K562 (cell line): Measurements from ENCODE around the gene ZFYVE19. TPM values are rescaled to one million over a fixed set of nuclear protein-coding genes. Genes with fewer than 3 reads are reported as not detected.

Experiments
- ATAC-seq: fragments of 200-7000 bp; cut with Tn5 transposase; 3 replicates; pipeline ENCODE4 v1.9.1; 2020; ENCODE audit warnings: moderate library complexity
- BruUV-seq: library from RNA; stranded (reverse); fragments of 400-500 nt; replicated peaks from 2 replicates; lab custom pipeline; 2021; lab: Mats Ljungman, UMichigan
- CTCF ChIA-PET: fragments of 300-600 bp; formaldehyde crosslinking; extraction: SDS; loops from one replicate; lab custom pipeline; 2021; ENCODE audit warnings: low intra/inter-chr PET ratio; lab: Yijun Ruan, JAX
- POLR2A ChIA-PET: fragments of 300-600, 350-650 bp; sonication (Branson Sonifier 250); formaldehyde crosslinking; extraction: SDS; loops from one replicate; lab custom pipeline; 2021; ENCODE audit warnings: antibody characterized with exemption, inconsistent platforms; lab: Yijun Ruan, JAX
- DNase-seq, 4 experiments: peaks; one replicate each; pipeline versions ENCODE4 v3.0.0 to v3.0.0-alpha.2; 2011 to 2018; ENCODE audit warnings: low spot score in 3 of 4, mixed read lengths in 3 of 4; ENCODE audit errors: extremely low read depth in 1 of 4
- FAIRE-seq: peaks from 2 replicates; lab custom pipeline; 2011; peaks lifted over from hg19 to GRCh38; lab: Jason Lieb, UNC
- H2AFZ ChIP-seq: 2 replicates; pipeline ENCODE4 v1.6.0; 2011; ENCODE audit warnings: low read depth, low read length, control low read depth, inconsistent platforms
- H3K27ac ChIP-seq: fragments of 200-600 bp; 3 replicates; pipeline ENCODE4 v1.8.0; 2011; ENCODE audit warnings: low read depth, mild to moderate bottlenecking, control low read depth, inconsistent platforms, low read length, moderate library complexity, mixed read lengths; ENCODE audit errors: extremely low read depth
- H3K27me3 ChIP-seq, 2 experiments: fragments of 300-600 bp in 1 of 2; 2 replicates in 1 of 2; 3 replicates in 1 of 2; pipeline versions ENCODE4 v1.6.0 to v1.8.0; 2011; ENCODE audit warnings: inconsistent platforms in 2 of 2, low read length in 2 of 2, mild to moderate bottlenecking in 1 of 2, mixed read lengths in 1 of 2, moderate library complexity in 1 of 2; ENCODE audit not compliant: control insufficient read depth in 2 of 2, insufficient read depth in 2 of 2
- H3K36me3 ChIP-seq: fragments of 300-600 bp; 3 replicates; pipeline ENCODE4 v1.8.0; 2011; ENCODE audit warnings: mild to moderate bottlenecking, low read length, inconsistent platforms; ENCODE audit not compliant: control insufficient read depth, insufficient read depth
- H3K4me1 ChIP-seq, 2 experiments: fragments of 200-600 bp in 1 of 2; replicated peaks in 1 of 2; 2 replicates in 1 of 2; 3 replicates in 1 of 2; pipeline versions ENCODE4 v1.5.1 to v1.8.0; 2011; ENCODE audit warnings: inconsistent platforms in 2 of 2, low read length in 2 of 2, mild to moderate bottlenecking in 1 of 2, mixed read lengths in 1 of 2, moderate library complexity in 1 of 2; ENCODE audit not compliant: control insufficient read depth in 2 of 2, insufficient read depth in 2 of 2
- H3K4me2 ChIP-seq: 2 replicates; pipeline ENCODE4 v1.6.1; 2011; ENCODE audit warnings: low read length, control low read depth, inconsistent platforms, mixed read lengths; ENCODE audit not compliant: insufficient read depth
- H3K4me3 ChIP-seq: fragments of 200-600 bp; sonication (generic), shearing (Covaris generic); 2 replicates; pipeline ENCODE4 v1.5.1; 2016; ENCODE audit warnings: control low read depth, inconsistent platforms
- H3K79me2 ChIP-seq: fragments of 200-600 bp; 3 replicates; pipeline ENCODE4 v1.8.0; 2011; ENCODE audit warnings: low read length, inconsistent platforms; ENCODE audit not compliant: control insufficient read depth, insufficient read depth
- H3K9ac ChIP-seq, 2 experiments: 2 replicates each; pipeline versions ENCODE4 v1.6.0 to v1.6.1; 2011; ENCODE audit warnings: low read depth in 2 of 2, low read length in 2 of 2, control low read depth in 1 of 2, inconsistent platforms in 1 of 2, mild to moderate bottlenecking in 1 of 2, mixed read lengths in 1 of 2; ENCODE audit not compliant: insufficient read depth in 1 of 2
- H3K9me1 ChIP-seq: one replicate; pipeline ENCODE4 v1.6.0; 2011; ENCODE audit warnings: inconsistent platforms, mild to moderate bottlenecking, low read length, moderate library complexity; ENCODE audit not compliant: control insufficient read depth, insufficient read depth
- H3K9me3 ChIP-seq: replicated peaks from 2 replicates; pipeline ENCODE4 v1.5.1; 2011; ENCODE audit warnings: low read depth, low read length, inconsistent platforms; ENCODE audit not compliant: control insufficient read depth, insufficient read depth
- H4K20me1 ChIP-seq: replicated peaks from 2 replicates; pipeline ENCODE4 v1.6.1; 2011; ENCODE audit warnings: low read length, inconsistent platforms, mixed read lengths; ENCODE audit not compliant: control insufficient read depth, insufficient read depth
- CCNT2 ChIP-seq: IDR thresholded peaks from 2 replicates; pipeline ENCODE4 v1.6.1; 2011; ENCODE audit warnings: borderline replicate concordance, low read depth, mild to moderate bottlenecking, moderate library complexity, mixed read lengths, low read length; ENCODE audit not compliant: insufficient read length; ENCODE audit errors: extremely low read depth
- JUN ChIP-seq, 2 experiments: sonication (generic) in 1 of 2; formaldehyde crosslinking in 1 of 2; IDR thresholded peaks; 2 replicates each; pipeline versions ENCODE4 v1.6.1 to v1.8.0; 2012 to 2022; ENCODE audit warnings: borderline replicate concordance in 2 of 2, mild to moderate bottlenecking in 2 of 2, improper control_type of control experiment in 1 of 2, low read depth in 1 of 2, low read length in 1 of 2, missing genetic modification reagents in 1 of 2
- ZBTB2 ChIP-seq: fragments of 450-650 bp; IDR thresholded peaks from 2 replicates; pipeline ENCODE4 v1.6.1; 2016; ENCODE audit warnings: antibody characterized with exemption
- ZSCAN32 ChIP-seq: fragments of 450-650 bp; formaldehyde crosslinking; IDR thresholded peaks from 2 replicates; pipeline ENCODE4 v1.4.0; 2020; ENCODE audit warnings: mild to moderate bottlenecking, moderate library complexity
- WGBS: fragments of 100-300 bp; shearing (Covaris generic); methylation state at CpG from one replicate; pipeline ENCODE4 v1.1.6; 2016; ENCODE audit warnings: low coverage, mixed read lengths; ENCODE audit not compliant: insufficient coverage; ENCODE audit errors: missing lambda C conversion rate; 5-methylcytosine and 5-hydroxymethylcytosine counted together
- in situ Hi-C: fragments of 300-500 bp; cut with MboI; formaldehyde crosslinking; loops from 4 replicates; pipeline ENCODE4 v1.15.0; 2018; ENCODE audit warnings: inconsistent platforms, mixed read lengths
- intact Hi-C: fragments of 100-400 bp; cut with micrococcal nuclease; formaldehyde crosslinking; loops from 2 replicates; pipeline ENCODE4 v1.14.2; 2022
- polyA plus RNA-seq, 8 experiments: library from polyadenylated mRNA; depleted of rRNA in 4 of 8; stranded (reverse) in 5 of 8; unstranded in 3 of 8; fragments of >200 nt; fragmentation: Nextera tagmentation in 2 of 8; fragmentation: Illumina TruSeq in 1 of 8; extraction: Ambion mirVana in 2 of 8; extraction: Trizol in 1 of 8; gene quantifications; 2 replicates each; pipeline versions ENCODE4 v1.2.1 to v1.2.3, GENCODE V29; 2011 to 2014; ENCODE audit warnings: inconsistent platforms in 1 of 8, missing spikeins in 1 of 8
- total RNA-seq, 7 experiments: library from RNA; depleted of rRNA in 6 of 7; stranded (reverse); fragments of >200 nt in 6 of 7; fragmentation: Illumina TruSeq in 2 of 7; extraction: Trizol in 2 of 7; gene quantifications; 2 replicates each; pipeline versions ENCODE4 v1.2.1 to v1.2.3, GENCODE V29; 2011 to 2021; ENCODE audit warnings: low replicate concordance in 1 of 7

Gene ZFYVE19
- total and polyA plus RNA-seq, 9 of the 15 experiments (the other 6 are each of a cell fraction or from before 2014, with no cell fraction given) = 1.5 to 36.8 (median 19.9) TPM

GRCh38 chr15:40773902-40774301 lies 33.0 kb upstream of the ZFYVE19 start:
- H4K20me1 ChIP-seq = no peaks in the 10 kb centered on the region
- peaks cover 53% of the 10 kb centered on the region; the same call in 2 of the 3 replicates for H3K36me3 ChIP-seq
- H3K27me3 ChIP-seq = no peaks in the 10 kb centered on the region
- H3K9me3 ChIP-seq = no peaks in the 10 kb centered on the region
- intact Hi-C loops = no loop called here
- ChIA-PET POLR2A (interaction anchor here (0.6 to 2.2 kb wide), 5 partner anchors 9 to 446 kb away, joined by 3 to 9 read pairs (median 3); partner anchors contain the start of gene GCHFR), CTCF (no interaction called here)
- FAIRE-seq (no peak), DNase-seq (no peak), ATAC-seq (no peak)
- no TSS peak for BruUV-seq
- WGBS = 77% methylated on average over 6 of the region's 6 CpGs
- H3K4me2 ChIP-seq = no peak overlapping the region
- peaks cover 10 to 23% of the 10 kb centered on the region in 2 experiments; a peak in 4 of 5 replicates for H3K4me1 ChIP-seq
- in situ Hi-C loops = no loop called here
- H3K79me2 ChIP-seq = no peaks in the 10 kb centered on the region
- H3K4me3 ChIP-seq = no peak overlapping the region
- H3K9me1 ChIP-seq = no peaks in the 10 kb centered on the region
- no peak overlapping the region for H3K27ac ChIP-seq
- no peak overlapping the region for H2AFZ ChIP-seq
- no peak for TF ChIP-seq JUN (IDR thresholded peaks at IDR 0.05; ENCODE audit: borderline replicate concordance, low read depth, low read length)
- TF ChIP-seq JUN (CRISPR knock-in tag; IDR thresholded peaks at IDR 0.05; ENCODE audit: borderline replicate concordance) = no peak
- no peak for TF ChIP-seq ZSCAN32
- TF ChIP-seq ZBTB2 = no peak
- TF ChIP-seq CCNT2 = no peak
- H3K9ac ChIP-seq = peak overlapping the region in 1 of 2 experiments; percentile 14; a peak in 1 of 4 replicates
